GM18861 (cell line): Measurements from ENCODE around the gene NKAIN1.
"Not testable (repeated sequence)": the region's sequence is repeated elsewhere in the genome, so short reads cannot be mapped to it uniquely, and the experiment has no call there.

Source experiments
- ATAC-seq: cut with Tn5 transposase; IDR thresholded peaks from one replicate; pipeline ENCODE4 v1.9.1; 2021; ENCODE audit not compliant: unreplicated experiment

The NKAIN1 gene

DNA sequence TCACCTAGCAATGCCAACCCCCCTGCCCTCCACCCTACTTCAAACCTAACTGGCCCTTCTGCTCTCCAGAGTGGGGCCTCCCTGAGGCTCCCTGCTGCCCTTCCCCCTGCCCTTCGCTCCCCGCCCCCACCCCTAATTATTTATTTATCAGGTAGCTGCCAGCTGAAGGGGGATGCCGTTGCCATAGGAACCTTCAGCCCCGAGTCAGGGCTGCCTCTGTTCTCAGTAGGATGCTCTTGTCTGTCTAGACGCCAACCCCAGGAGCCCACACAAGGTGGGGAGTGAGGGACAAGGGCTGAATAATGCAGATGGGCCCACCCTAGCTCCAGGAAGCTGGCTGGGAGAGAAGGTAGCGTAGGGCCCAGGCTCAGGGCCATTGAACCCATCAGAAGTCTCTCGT, 41.1 kb downstream of the NKAIN1 start:
- ATAC-seq = no peak

DNA sequence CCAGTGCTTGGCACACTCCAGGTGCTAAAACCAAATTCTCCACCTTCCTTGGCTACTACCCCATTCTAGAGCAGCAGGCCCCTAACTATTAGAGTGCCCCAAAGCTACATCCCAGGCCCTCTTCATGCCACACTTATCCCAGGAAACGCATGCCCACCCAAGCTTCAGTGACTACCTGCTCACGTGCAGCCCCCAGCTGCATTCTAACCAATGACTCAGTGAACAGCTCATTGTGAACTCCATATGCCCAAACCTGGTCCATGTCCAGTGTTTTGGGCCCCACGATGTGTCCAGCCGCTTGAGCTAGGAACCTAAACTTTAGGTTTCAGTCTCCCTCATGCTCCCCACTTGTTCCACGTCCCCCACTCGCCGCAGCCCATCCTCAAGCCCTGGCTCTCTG, 41.5 kb downstream of the NKAIN1 start:
- no peak for ATAC-seq

DNA sequence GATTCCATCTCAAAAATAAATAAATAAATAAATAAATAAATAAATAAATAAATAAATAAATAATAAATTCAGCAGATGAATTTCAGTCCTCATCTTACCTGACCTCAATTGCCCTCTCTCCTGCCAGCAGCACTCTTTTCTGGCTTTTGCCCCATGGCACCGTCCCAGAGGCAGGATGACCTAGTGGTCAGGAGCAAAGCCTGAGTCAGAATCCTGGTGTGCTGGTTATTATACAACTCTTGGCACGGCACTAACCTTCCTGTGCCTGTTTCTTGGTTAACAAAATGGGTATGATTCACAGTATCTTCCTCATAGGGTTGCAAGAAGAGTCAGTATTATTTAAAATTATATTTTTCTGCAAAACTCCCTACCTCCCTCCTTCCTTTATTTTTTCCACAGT, 43.0 kb downstream of the NKAIN1 start:
- ATAC-seq = no peak

GRCh38 chr1:31195267-31195666, 44.4 kb downstream of the NKAIN1 start:
- ATAC-seq = not testable (repeated sequence)

- ATAC-seq = no peak
Observed at GRCh38 chr1:31193729-31194128, 46.0 kb downstream of the NKAIN1 start.

DNA sequence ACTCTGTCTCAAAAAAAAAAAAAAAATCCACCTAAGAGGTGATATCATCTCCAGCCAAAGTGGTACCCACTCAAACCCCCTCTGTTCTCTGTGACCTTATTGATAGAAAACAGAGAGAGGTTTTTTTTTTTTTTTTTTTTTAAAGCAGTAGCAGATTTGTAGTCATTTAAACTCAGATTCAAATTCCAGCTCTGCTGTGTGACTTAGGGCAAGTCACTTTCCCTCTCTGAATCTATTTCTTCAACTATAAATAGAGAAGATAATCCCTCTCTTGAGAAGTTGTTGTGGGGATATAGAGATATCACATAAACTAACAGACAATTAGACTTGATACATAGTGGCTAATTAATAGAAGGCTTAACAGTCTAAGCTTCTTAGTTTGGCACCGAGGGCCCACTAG, 48.4 kb downstream of the NKAIN1 start:
- ATAC-seq = no peak

DNA sequence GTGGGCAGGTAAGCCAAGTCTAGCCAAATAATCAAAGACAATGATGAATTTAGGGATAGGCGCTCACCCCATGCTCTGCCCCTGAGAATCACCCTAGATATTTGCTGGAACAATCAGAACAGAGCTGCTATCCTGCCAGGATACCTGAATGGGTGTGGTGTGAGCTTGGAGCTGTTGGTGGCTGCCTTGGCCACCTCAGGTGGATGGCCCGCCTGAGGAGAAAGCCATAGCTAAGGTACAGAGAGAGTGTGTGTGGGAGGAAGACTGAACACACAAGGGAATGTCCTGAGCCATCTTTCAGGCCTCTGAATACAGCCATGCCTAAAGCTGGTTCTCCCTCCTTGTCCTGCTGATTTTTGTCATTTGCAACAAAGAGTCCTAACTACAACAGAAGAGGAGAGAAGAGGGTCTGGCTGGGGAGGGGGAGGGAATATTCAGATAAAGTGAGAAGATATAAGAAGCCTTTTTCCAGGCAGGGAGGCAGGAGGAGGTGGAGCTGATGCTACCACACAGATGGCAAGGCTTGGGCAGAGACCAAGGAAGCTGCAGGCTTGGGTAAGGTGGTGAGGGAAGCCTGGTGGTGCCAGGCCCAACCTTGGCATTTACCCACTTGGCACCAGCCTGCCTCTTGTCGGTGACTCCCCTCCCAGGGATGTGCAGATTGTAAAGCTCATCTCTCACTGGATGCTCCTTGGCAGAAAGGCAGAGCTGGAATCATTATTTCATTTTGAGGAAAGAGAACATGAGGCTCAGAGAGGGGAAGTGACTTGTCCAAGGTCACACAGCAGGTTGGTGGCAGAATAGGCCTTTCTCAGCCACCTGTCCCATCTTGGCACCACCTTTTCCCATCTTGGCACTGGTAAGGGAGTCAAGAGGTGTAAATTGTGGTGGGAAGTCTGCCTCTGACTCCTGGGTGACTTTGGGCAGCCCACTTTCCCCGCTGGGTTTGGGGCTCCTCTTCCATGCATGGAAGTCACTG, 49.7 kb downstream of the NKAIN1 start:
- no peak for ATAC-seq

GRCh38 chr1:31183927-31184554, 55.6 kb downstream of the NKAIN1 start:
- ATAC-seq = no peak

DNA sequence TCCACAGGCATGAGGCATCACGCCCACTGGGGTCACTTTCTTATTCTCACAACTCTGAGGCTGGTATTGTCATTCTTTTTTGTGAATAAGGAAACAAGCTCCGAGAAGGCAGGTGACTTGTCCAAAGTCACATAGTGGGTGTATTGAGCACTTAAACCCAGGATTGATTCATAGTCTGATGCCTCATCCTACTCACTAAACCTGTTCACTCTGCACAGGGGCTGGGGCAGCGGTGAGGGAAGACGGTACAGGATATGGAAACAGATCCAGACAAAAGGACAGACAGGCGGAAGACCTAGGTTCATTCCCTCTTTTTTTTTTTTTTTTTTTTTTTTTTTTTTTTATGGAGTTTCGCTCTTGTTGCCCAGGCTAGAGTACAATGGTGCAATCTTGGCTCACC, 56.6 kb downstream of the NKAIN1 start:
- ATAC-seq = no peak

GRCh38 chr1:31182352-31182751, 57.3 kb downstream of the NKAIN1 start:
- ATAC-seq = no peak

GRCh38 chr1:31181515-31182343, 58.0 kb downstream of the NKAIN1 start:
- ATAC-seq = no peak

DNA sequence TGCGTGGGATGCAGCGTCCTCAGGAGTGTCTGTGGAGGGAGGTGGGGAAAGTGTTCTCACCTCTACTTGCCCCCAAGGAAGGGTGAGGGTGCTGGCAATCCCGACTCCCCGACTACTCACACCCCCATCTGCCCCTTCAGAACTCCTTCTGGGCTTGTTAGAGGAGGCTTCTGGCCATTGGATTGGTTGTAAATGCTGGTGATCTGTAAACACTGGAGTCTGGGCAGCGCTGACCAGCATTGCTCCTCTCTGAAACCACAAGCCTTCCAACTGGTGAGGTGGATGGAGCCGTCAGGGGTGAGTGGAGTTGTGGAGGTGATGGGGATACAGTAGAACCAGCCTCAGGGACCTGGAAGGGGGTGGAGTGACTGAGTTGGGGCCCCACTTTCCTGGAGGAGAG, 59.3 kb downstream of the NKAIN1 start:
- ATAC-seq = no peak

DNA sequence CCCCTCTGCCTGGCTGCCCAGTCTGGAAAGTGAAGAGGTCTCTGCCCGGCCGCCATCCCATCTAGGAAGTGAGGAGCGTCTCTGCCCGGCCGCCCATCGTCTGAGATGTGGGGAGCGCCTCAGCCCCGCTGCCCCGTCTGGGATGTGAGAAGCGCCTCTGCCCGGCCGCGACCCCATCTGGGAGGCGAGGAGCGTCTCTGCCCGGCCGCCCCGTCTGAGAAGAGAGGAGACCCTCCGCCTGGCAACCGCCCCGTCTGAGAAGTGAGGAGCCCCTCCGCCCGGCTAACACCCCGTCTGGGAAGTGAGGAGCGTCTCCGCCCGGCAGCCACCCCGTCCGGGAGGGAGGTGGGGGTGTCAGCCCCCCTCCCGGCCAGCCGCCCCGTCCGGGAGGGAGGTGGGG, 63.4 kb downstream of the NKAIN1 start:
- not testable (repeated sequence) for ATAC-seq

DNA sequence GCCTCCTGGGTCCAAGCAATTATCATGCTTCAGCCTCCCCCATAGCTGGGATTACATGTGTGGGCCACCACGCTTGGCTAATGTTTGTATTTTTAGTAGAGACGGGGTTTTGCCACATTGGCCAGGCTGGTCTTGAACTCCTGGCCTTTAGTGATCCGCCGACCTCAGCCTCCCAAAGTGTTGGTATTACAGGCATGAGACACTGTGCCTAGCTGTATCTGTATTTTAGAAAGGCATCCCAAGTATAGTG, 69.3 kb downstream of the NKAIN1 start:
- ATAC-seq = no peak

- ATAC-seq = no peak
Observed at GRCh38 chr1:31166462-31166861, 73.2 kb downstream of the NKAIN1 start.

- no peak for ATAC-seq
Observed at GRCh38 chr1:31164291-31164690, 75.4 kb downstream of the NKAIN1 start.

- ATAC-seq = no peak
Observed at GRCh38 chr1:31163866-31164265, 75.8 kb downstream of the NKAIN1 start.

- ATAC-seq = no peak
Observed at GRCh38 chr1:31161571-31161970, 78.1 kb downstream of the NKAIN1 start.

DNA sequence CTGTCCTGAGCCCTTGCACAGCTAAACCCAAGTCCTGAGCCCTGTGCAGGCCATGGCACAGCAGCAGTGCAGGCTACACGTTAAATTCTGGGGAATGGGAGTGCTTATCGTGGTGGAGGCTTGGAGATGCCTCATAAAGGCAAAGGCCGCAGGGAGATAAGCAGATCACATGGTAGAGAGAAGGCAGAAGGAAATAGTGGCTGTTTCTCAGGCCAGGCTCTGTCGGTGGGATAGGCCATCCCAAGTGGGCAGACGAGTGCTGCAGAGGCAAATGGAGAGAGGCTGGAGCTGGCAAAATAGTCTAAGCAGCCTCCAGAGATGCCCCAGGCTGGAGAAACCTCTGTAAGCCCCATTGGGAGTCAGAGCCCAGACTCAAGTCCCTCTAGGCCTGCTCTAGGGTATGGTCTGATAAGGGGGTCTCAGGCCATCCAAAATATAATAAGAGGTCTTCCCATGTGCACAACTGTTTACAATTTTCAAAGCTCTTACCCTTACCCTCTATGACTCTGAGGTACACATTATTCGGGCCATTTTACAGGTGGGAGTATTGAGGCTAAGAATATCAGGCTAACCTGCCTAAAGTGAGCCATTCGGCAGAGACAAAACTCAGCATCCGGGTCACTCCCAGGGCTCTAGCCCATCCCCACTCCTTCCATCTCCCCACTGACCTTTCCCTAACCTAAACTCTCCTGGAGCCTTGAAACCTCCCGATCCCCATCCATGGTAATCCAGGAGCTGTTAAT, 79.6 kb downstream of the NKAIN1 start:
- no peak for ATAC-seq

DNA sequence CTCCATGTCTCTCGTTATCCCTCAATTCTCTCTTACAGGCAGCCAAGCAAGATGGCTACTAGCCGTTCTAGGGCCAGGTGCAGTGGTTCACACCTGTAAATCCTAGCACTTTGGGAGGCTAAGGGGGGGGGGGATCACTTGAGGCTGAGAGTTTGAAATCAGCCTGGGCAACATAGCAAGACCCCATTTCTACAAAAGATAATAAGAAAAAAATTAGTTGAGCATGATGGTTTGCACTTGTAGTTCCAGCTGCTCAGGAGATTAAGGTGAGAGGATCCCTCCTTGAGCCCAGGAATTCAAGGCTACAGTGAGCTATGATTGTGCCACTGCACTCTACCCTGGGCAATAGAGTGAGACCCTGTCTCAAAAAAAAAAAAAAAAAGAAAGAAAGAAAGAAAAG, 80.4 kb downstream of the NKAIN1 start:
- ATAC-seq = no peak

GRCh38 chr1:31155216-31155806, 84.4 kb downstream of the NKAIN1 start:
- ATAC-seq = no peak
